Lower leg skin (tissue), 3 donors: Measurements from ENCODE around the gene ARHGEF4.

Experiments
- POLR2A ChIP-seq, 2 donors: fragments of 450-650 bp; IDR thresholded peaks; one replicate each; pipeline ENCODE4 v1.6.1; 2016 to 2017; ENCODE audit warnings: antibody characterized with exemption in 2 of 2, mild to moderate bottlenecking in 1 of 2, moderate library complexity in 1 of 2
- TF ChIP-seq, protein P1 (sequence below), 3 donors: fragments of 450-650 bp; IDR thresholded peaks; one replicate each; pipeline ENCODE4 v1.5.1; 2016; ENCODE audit warnings: antibody characterized with exemption in 3 of 3, mild to moderate bottlenecking in 3 of 3, moderate library complexity in 2 of 3

DNA sequence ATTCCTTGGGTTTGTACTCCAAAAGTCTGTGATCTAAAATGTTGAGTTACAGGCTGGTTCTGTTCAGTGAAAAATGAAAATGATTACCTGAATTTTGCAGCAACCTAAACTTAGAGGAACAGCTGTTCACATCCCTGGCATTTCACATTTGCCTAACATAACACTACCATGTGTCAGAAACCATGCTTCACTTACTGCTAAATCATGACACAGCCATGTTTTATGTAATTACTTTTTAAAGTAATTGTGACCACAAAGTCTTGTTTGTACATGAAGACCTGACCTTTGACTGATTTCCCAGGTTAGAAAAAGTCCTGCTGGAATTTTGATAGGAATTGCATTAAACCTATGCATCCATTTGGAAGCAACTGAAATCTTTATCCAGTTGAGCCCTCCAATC lies 177.4 kb downstream of the ARHGEF4 start:
- TF ChIP-seq, protein P1, sequence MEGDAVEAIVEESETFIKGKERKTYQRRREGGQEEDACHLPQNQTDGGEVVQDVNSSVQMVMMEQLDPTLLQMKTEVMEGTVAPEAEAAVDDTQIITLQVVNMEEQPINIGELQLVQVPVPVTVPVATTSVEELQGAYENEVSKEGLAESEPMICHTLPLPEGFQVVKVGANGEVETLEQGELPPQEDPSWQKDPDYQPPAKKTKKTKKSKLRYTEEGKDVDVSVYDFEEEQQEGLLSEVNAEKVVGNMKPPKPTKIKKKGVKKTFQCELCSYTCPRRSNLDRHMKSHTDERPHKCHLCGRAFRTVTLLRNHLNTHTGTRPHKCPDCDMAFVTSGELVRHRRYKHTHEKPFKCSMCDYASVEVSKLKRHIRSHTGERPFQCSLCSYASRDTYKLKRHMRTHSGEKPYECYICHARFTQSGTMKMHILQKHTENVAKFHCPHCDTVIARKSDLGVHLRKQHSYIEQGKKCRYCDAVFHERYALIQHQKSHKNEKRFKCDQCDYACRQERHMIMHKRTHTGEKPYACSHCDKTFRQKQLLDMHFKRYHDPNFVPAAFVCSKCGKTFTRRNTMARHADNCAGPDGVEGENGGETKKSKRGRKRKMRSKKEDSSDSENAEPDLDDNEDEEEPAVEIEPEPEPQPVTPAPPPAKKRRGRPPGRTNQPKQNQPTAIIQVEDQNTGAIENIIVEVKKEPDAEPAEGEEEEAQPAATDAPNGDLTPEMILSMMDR (IDR thresholded peaks at IDR 0.05) = no peak
- no peak for TF ChIP-seq POLR2A (IDR thresholded peaks at IDR 0.05)
